Nucleus accumbens (tissue), 56 donors: ENCODE results near the gene ZRANB2.

Source experiments
- DNase-seq, 56 donors: peaks; one replicate each; lab custom pipeline; 2025; lab: John Stamatoyannopoulos, UW

Gene ZRANB2, protein sequence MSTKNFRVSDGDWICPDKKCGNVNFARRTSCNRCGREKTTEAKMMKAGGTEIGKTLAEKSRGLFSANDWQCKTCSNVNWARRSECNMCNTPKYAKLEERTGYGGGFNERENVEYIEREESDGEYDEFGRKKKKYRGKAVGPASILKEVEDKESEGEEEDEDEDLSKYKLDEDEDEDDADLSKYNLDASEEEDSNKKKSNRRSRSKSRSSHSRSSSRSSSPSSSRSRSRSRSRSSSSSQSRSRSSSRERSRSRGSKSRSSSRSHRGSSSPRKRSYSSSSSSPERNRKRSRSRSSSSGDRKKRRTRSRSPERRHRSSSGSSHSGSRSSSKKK

GRCh38 chr1:71080739-71081696 lies at the start of gene ZRANB2:
ZRANB2 (minus strand) TSS chr1:71081035; CDS start chr1:71080995, 40 bp downstream.
- DNase-seq = peak; percentile 30 to 94 (median 86)

GRCh38 chr1:71128060-71128459 lies 47.2 kb upstream of the ZRANB2 start:
- no peak for DNase-seq

- DNase-seq = no peak
These were observed 37.3 kb upstream of the ZRANB2 start for GRCh38 chr1:71118086-71118485.

- DNase-seq = no peak
These were observed 35.9 kb upstream of the ZRANB2 start for GRCh38 chr1:71116729-71117128.

GRCh38 chr1:71106658-71107322 lies 26.0 kb upstream of the ZRANB2 start:
- DNase-seq = no peak

- DNase-seq = no peak
These were observed 23.6 kb upstream of the ZRANB2 start for GRCh38 chr1:71104417-71104816.

- no peak for DNase-seq
These were observed 21.1 kb upstream of the ZRANB2 start for GRCh38 chr1:71101839-71102376.

DNA sequence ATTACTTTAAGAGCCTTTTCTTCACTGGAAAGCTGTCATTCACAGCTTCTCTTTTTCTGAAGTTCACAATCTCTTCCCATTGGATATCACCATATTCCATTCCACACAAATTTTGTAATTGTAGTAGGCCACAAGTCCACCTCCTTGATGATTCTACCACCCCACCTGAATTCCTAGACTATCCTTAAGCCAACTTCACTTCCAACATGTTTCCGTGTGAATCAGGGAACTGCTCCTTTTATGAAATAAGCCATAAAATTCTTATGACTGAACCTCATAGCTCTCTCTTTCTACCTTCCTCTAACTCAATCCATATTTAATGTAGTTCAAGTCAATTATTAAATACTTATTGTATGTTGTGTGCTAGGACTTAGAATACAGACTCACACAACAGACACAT lies 16.6 kb upstream of the ZRANB2 start:
- no peak for DNase-seq

- no peak for DNase-seq
These were observed 14.1 kb upstream of the ZRANB2 start for GRCh38 chr1:71094913-71095312.

GRCh38 chr1:71093938-71094337 lies 13.1 kb upstream of the ZRANB2 start:
- no peak for DNase-seq

- DNase-seq = no peak
These were observed 8.9 kb upstream of the ZRANB2 start for GRCh38 chr1:71089536-71090270.

- DNase-seq = no peak
These were observed 7.9 kb upstream of the ZRANB2 start for GRCh38 chr1:71088645-71089287.

DNA sequence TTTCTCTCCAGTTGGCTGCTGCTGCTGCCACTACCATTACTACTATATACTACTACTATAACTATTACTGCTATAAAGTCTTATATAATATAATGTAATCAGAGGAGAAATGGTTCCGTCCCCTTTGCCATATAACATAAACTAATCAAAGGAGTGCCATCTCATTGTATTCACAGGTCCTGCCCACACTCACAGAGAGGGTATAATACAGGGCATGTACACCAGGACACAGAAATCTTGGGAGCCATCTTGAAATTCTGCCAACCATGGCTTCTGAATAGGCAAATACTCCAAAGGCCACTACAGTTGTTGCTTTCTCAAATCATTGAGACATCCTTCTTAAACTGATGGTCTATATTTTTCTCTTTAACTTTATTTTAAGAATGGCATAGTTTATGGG lies 6.9 kb upstream of the ZRANB2 start:
- DNase-seq = no peak

DNA sequence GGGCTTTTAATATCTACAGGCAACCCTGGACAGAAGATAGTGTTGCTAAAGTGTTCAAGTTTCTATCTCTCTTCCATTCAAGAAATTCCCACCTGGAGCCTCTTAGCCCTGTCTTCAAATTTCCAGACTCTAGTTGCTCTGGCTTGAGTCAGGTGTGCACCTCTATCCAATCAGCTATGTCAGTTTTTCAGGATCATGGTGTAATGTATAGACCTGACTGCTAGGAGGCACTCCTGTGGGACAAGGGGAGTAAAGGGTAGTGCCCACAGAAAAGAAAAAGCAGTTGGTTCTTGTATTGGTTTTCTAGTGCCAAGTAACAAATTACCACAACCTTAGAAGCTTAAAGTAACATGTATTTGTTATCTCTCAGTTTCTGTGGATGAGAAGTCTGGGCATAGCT lies 6.2 kb upstream of the ZRANB2 start:
- no peak for DNase-seq

- no peak for DNase-seq
These were observed 5.5 kb upstream of the ZRANB2 start for GRCh38 chr1:71086331-71086730.

DNA sequence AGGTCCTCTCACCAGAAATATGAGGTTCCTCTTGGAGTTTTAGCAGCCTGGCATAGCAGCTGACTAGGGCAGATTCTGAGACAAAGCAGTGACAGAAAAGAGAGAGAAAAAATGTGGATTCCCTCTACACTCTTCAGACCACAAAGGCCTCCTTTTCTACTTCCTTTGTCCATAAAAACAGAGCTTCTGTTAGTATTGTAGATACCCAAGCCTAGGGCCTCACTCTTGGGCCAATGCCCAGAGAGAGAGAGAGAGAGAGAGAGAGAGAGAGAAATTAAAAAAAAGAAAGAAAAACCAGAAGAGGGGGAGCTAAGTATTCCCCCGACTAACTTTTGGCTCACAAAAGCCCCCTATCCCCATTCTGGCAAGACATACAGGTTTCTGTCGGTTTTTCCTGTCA lies 2.4 kb upstream of the ZRANB2 start:
- DNase-seq = peak in 14 of 56 donors; percentile 1 to 32 (median 6)

DNA sequence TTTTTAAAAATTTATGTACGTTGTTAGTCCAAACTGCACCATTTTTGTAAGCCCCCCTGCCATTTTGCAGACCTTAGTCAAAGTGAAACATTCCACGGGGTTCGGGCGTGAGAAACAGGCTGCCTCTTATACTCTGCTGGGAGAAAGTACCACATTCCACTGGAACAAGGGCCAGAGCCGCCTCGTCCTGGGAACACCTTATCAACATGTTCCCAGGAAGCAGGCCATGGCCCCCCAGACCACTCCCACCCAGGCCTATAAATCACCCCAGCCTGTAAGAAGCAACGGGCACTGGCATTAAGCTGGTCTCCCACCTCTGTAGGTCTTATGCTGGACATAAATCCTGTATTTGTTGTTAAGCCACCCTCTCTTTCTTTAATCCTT lies 854 bp upstream of the ZRANB2 start:
- DNase-seq = no peak

GRCh38 chr1:71080230-71080738 lies 551 bp downstream of the ZRANB2 start:
- DNase-seq = no peak

DNA sequence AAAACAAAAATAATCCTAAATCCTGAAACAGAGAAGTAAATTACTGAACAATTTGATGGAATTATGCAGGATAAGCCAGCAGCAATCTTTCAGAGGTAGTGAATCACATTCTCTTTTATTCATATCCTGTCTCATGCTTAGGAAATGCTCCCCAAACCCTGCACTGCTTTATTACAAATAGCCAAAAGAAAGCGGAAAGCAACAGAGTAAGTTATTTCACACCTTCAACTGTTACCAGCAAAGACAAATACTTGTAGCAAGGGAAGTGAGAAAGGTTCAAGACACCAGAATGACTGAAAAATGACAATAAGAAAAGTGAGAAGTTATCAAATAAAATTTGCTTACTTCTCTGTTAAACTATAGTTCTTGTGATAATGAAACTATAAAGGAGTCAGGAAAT lies 6.2 kb downstream of the ZRANB2 start:
- DNase-seq = no peak
